HepG2 (cell line): Measurements from ENCODE around the gene WIF1. TPM values are rescaled to one million over a fixed set of nuclear protein-coding genes. Genes with fewer than 3 reads are reported as not detected.
A peak's percentile ranks its signal among the peaks of the same experiment; 100 is the strongest.

ENCODE experiments used
- DBP ChIP-seq: sonication (generic); formaldehyde crosslinking; IDR thresholded peaks from 2 replicates; pipeline ENCODE4 v1.4.0; 2020; ENCODE audit warnings: missing genetic modification reagents; ENCODE audit errors: not compliant biosample characterization
- GATAD2A ChIP-seq: IDR thresholded peaks from 2 replicates; pipeline ENCODE4 v1.6.1; 2016
- GTF3A ChIP-seq: sonication (generic); formaldehyde crosslinking; conservative IDR thresholded peaks from 2 replicates; pipeline ENCODE4 v1.4.0; 2020; ENCODE audit warnings: mild to moderate bottlenecking, missing genetic modification reagents
- HDAC6 ChIP-seq: fragments of 200-600 bp; sonication (generic); IDR thresholded peaks from 2 replicates; pipeline ENCODE4 v1.7.0; 2017; ENCODE audit warnings: mild to moderate bottlenecking, antibody characterized with exemption, low read length, low read depth
- HMGA1 ChIP-seq: sonication (generic); formaldehyde crosslinking; conservative IDR thresholded peaks from 2 replicates; pipeline ENCODE4 v1.4.0; 2020; ENCODE audit warnings: missing genetic modification reagents
- KDM1A ChIP-seq: IDR thresholded peaks from 2 replicates; pipeline ENCODE4 v1.6.1; 2016; ENCODE audit warnings: missing compliant biosample characterization
- MAFK ChIP-seq, 2 experiments: IDR thresholded peaks in 1 of 2; conservative IDR thresholded peaks in 1 of 2; 2 replicates each; pipeline ENCODE4 v1.6.1; 2011; ENCODE audit warnings: improper control_type of control experiment in 2 of 2, low read length in 2 of 2
- MEIS2 ChIP-seq: sonication (generic); formaldehyde crosslinking; IDR thresholded peaks from 2 replicates; pipeline ENCODE4 v1.9.0; 2021; ENCODE audit warnings: mild to moderate bottlenecking, missing genetic modification reagents
- MTA1 ChIP-seq: sonication (generic); formaldehyde crosslinking; IDR thresholded peaks from 2 replicates; pipeline ENCODE4 v1.4.0; 2020; ENCODE audit warnings: missing genetic modification reagents, mild to moderate bottlenecking, borderline replicate concordance
- MTF2 ChIP-seq: sonication (generic); formaldehyde crosslinking; IDR thresholded peaks from 2 replicates; pipeline ENCODE4 v1.5.0; 2020; ENCODE audit warnings: missing genetic modification reagents, borderline replicate concordance
- NCOA1 ChIP-seq: sonication (generic); formaldehyde crosslinking; IDR thresholded peaks from 2 replicates; pipeline ENCODE4 v1.9.0; 2021; ENCODE audit warnings: missing genetic modification reagents
- NFE2 ChIP-seq: sonication (generic); formaldehyde crosslinking; IDR thresholded peaks from 2 replicates; pipeline ENCODE4 v1.4.0; 2020; ENCODE audit warnings: missing genetic modification reagents
- RXRB ChIP-seq: IDR thresholded peaks from 2 replicates; pipeline ENCODE4 v1.6.1; 2016; ENCODE audit warnings: borderline replicate concordance, missing genetic modification reagents, missing compliant biosample characterization
- SIX4 ChIP-seq: sonication (generic); formaldehyde crosslinking; IDR thresholded peaks from 2 replicates; pipeline ENCODE4 v1.4.0; 2020; ENCODE audit warnings: missing genetic modification reagents
- ZFAT ChIP-seq: sonication (generic); formaldehyde crosslinking; conservative IDR thresholded peaks from 2 replicates; pipeline ENCODE4 v1.8.1; 2023; ENCODE audit warnings: missing genetic modification reagents, inconsistent platforms
- ZFP36 ChIP-seq: fragments of 150-350 bp; IDR thresholded peaks from 2 replicates; pipeline ENCODE4 v1.6.1; 2018; ENCODE audit warnings: borderline replicate concordance, low read length, low read depth; ENCODE audit not compliant: partially characterized antibody
- ZNF224 ChIP-seq: sonication (generic); formaldehyde crosslinking; IDR thresholded peaks from 2 replicates; pipeline ENCODE4 v1.5.0; 2020; ENCODE audit warnings: mild to moderate bottlenecking, missing genetic modification reagents
- ZNF543 ChIP-seq: sonication (generic); formaldehyde crosslinking; IDR thresholded peaks from 2 replicates; pipeline ENCODE4 v1.4.0; 2020; ENCODE audit warnings: mild to moderate bottlenecking, missing genetic modification reagents
- ZNF839 ChIP-seq: sonication (generic); formaldehyde crosslinking; IDR thresholded peaks from 2 replicates; pipeline ENCODE4 v1.4.0; 2020; ENCODE audit warnings: missing genetic modification reagents, mild to moderate bottlenecking, borderline replicate concordance
- polyA plus RNA-seq, 8 experiments: library from polyadenylated mRNA; depleted of rRNA in 3 of 8; stranded (reverse) in 7 of 8; unstranded in 1 of 8; fragments of >200 nt; fragmentation: Illumina TruSeq in 4 of 8; extraction: Trizol in 4 of 8; gene quantifications; 2 replicates each; pipeline versions ENCODE4 v1.2.1 to v1.2.3, GENCODE V29; 2011 to 2016; ENCODE audit warnings: low read depth in 4 of 8, missing spikeins in 1 of 8, mixed read lengths in 1 of 8; ENCODE audit not compliant: insufficient read depth in 1 of 8
- total RNA-seq, 5 experiments: library from RNA; depleted of rRNA; stranded (reverse); fragments of >200 nt; fragmentation: Illumina TruSeq; extraction: Trizol; gene quantifications; 2 replicates each; pipeline ENCODE4 v1.2.3, GENCODE V29; 2016; ENCODE audit warnings: low read depth in 1 of 5
- TF ChIP-seq, protein P1 (sequence below): sonication (generic); formaldehyde crosslinking; IDR thresholded peaks from 2 replicates; pipeline ENCODE4 v1.4.0; 2020; ENCODE audit warnings: mild to moderate bottlenecking, missing genetic modification reagents
- TF ChIP-seq, protein P2 (sequence below): IDR thresholded peaks from 2 replicates; pipeline ENCODE4 v1.6.1; 2012; ENCODE audit warnings: inconsistent platforms
- TF ChIP-seq, protein P3 (sequence below): sonication (generic); formaldehyde crosslinking; IDR thresholded peaks from 2 replicates; pipeline ENCODE4 v1.4.0; 2020; ENCODE audit warnings: missing genetic modification reagents

The WIF1 gene
- total and polyA plus RNA-seq, 2 of the 13 experiments (the other 11 are each of a cell fraction or from before 2014, with no cell fraction given), result not detected

DNA sequence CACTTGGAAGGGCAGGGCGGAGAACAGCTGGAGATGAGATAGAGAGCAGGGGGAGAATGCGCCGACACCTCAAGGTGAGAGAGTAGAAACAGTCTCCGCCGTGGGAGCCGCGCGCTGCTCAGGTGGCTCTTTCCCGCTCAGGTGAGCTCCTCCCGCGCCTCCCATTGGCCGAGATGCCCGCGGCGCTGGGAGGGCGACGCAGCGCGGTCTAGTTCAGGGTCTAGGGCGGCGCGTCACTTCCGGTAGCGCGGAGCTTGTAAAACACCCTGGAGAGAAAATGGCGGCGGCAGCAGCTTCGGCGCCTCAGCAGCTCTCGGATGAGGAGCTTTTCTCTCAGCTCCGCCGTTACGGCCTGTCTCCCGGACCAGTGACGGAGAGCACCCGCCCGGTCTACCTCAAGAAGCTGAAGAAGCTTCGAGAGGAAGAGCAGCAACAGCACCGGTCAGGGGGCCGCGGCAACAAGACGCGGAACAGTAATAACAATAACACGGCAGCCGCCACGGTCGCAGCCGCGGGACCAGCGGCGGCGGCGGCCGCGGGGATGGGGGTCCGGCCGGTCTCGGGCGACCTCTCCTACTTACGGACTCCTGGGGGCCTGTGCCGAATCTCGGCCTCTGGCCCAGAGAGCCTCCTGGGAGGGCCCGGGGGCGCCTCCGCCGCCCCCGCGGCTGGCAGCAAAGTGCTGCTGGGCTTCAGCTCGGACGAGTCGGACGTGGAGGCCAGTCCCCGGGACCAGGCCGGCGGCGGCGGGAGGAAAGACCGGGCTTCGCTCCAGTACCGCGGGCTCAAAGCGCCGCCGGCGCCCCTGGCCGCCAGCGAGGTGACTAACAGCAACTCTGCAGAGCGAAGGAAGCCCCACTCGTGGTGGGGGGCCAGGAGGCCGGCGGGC lies 48.5 kb upstream of the WIF1 start, which contains the start of gene LEMD3 (continued):
- TF ChIP-seq ZFP36 (no peak), NCOA1 (CRISPR knock-in tag) (peak; percentile 96), KDM1A (no peak), GATAD2A (peak; percentile 72), DBP (CRISPR knock-in tag) (peak; percentile 97), SIX4 (CRISPR knock-in tag) (peak; percentile 84; the same call in 1 of the 2 replicates), MTF2 (CRISPR knock-in tag) (0 out of 2 replicates have a peak, but pooled peaks have one; percentile 12), ZNF839 (peak; percentile 94; the same call in 1 of the 2 replicates), MEIS2 (CRISPR knock-in tag) (peak; percentile 97), HDAC6 (no peak), MAFK (conservative IDR thresholded peaks at IDR 0.05 in 1 of 2, IDR thresholded peaks at IDR 0.05 in 1 of 2; ENCODE audit: low read length in 2 of 2) (no peak), MTA1 (CRISPR knock-in tag) (peak; percentile 81; the same call in 1 of the 2 replicates), HMGA1 (CRISPR knock-in tag) (no peak), RXRB (CRISPR knock-in tag) (peak; percentile 88), NFE2 (peak; percentile 85), ZNF543 (CRISPR knock-in tag) (peak; percentile 99), ZFAT (CRISPR knock-in tag) (peak; percentile 92), GTF3A (no peak), ZNF224 (CRISPR knock-in tag) (peak; percentile 98; the same call in 1 of the 2 replicates)
- TF ChIP-seq, protein P1, sequence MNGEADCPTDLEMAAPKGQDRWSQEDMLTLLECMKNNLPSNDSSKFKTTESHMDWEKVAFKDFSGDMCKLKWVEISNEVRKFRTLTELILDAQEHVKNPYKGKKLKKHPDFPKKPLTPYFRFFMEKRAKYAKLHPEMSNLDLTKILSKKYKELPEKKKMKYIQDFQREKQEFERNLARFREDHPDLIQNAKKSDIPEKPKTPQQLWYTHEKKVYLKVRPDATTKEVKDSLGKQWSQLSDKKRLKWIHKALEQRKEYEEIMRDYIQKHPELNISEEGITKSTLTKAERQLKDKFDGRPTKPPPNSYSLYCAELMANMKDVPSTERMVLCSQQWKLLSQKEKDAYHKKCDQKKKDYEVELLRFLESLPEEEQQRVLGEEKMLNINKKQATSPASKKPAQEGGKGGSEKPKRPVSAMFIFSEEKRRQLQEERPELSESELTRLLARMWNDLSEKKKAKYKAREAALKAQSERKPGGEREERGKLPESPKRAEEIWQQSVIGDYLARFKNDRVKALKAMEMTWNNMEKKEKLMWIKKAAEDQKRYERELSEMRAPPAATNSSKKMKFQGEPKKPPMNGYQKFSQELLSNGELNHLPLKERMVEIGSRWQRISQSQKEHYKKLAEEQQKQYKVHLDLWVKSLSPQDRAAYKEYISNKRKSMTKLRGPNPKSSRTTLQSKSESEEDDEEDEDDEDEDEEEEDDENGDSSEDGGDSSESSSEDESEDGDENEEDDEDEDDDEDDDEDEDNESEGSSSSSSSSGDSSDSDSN (CRISPR knock-in tag), result peak; percentile 75
- TF ChIP-seq, protein P2, sequence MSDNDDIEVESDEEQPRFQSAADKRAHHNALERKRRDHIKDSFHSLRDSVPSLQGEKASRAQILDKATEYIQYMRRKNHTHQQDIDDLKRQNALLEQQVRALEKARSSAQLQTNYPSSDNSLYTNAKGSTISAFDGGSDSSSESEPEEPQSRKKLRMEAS, result peak; percentile 100
- TF ChIP-seq, protein P3, sequence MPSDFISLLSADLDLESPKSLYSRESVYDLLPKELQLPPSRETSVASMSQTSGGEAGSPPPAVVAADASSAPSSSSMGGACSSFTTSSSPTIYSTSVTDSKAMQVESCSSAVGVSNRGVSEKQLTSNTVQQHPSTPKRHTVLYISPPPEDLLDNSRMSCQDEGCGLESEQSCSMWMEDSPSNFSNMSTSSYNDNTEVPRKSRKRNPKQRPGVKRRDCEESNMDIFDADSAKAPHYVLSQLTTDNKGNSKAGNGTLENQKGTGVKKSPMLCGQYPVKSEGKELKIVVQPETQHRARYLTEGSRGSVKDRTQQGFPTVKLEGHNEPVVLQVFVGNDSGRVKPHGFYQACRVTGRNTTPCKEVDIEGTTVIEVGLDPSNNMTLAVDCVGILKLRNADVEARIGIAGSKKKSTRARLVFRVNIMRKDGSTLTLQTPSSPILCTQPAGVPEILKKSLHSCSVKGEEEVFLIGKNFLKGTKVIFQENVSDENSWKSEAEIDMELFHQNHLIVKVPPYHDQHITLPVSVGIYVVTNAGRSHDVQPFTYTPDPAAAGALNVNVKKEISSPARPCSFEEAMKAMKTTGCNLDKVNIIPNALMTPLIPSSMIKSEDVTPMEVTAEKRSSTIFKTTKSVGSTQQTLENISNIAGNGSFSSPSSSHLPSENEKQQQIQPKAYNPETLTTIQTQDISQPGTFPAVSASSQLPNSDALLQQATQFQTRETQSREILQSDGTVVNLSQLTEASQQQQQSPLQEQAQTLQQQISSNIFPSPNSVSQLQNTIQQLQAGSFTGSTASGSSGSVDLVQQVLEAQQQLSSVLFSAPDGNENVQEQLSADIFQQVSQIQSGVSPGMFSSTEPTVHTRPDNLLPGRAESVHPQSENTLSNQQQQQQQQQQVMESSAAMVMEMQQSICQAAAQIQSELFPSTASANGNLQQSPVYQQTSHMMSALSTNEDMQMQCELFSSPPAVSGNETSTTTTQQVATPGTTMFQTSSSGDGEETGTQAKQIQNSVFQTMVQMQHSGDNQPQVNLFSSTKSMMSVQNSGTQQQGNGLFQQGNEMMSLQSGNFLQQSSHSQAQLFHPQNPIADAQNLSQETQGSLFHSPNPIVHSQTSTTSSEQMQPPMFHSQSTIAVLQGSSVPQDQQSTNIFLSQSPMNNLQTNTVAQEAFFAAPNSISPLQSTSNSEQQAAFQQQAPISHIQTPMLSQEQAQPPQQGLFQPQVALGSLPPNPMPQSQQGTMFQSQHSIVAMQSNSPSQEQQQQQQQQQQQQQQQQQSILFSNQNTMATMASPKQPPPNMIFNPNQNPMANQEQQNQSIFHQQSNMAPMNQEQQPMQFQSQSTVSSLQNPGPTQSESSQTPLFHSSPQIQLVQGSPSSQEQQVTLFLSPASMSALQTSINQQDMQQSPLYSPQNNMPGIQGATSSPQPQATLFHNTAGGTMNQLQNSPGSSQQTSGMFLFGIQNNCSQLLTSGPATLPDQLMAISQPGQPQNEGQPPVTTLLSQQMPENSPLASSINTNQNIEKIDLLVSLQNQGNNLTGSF (CRISPR knock-in tag), result peak; percentile 100
